Measurements from ENCODE around the gene GNG14.
"Not testable (repeated sequence)": the region's sequence is repeated elsewhere in the genome, so short reads cannot be mapped to it uniquely, and the experiment has no call there.

Gene GNG14

DNA sequence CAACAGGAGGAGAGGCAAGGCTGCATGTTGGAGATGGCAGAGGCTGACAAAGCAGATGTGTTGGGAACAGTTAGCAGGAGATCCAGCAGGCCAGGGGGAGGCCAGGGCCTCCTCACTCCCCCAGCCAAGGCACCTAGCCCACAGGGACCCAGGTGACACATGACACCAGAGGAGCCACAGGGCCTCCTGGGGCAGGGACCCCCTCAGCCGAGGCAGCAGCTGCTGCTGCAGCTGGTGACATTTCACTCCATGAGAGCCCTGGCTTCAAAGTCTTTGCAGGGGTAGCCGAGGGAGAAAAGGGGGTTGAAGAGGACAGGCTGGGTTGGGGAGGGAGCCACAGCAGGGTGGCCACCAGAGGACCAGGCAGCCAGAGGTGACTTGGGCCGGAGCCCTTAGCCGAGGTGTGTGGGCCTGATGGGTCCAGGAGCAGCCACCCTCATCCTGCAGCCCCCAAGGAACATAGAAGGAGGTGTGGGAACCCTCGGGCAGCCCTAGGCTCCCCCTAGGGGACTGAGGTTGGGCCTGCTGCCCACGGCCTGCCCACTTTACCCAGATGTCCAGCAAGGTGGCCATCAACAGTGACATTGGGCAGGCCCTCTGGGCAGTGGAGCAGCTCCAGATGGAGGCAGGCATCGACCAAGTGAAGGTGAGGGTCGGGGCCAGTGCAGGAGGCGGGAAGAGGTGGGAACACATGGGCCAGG lies at the start of gene GNG14:
Gene GNG14 (plus strand): TSS at position 503 of the 701 bp plus-strand sequence. CDS start 51 bp downstream, at position 554.
- H3K4me3 ChIP-seq (replicated peaks; ENCODE audit: low read depth, low read length), result no peak within 1 kb of the TSS
- TF ChIP-seq, protein P1, sequence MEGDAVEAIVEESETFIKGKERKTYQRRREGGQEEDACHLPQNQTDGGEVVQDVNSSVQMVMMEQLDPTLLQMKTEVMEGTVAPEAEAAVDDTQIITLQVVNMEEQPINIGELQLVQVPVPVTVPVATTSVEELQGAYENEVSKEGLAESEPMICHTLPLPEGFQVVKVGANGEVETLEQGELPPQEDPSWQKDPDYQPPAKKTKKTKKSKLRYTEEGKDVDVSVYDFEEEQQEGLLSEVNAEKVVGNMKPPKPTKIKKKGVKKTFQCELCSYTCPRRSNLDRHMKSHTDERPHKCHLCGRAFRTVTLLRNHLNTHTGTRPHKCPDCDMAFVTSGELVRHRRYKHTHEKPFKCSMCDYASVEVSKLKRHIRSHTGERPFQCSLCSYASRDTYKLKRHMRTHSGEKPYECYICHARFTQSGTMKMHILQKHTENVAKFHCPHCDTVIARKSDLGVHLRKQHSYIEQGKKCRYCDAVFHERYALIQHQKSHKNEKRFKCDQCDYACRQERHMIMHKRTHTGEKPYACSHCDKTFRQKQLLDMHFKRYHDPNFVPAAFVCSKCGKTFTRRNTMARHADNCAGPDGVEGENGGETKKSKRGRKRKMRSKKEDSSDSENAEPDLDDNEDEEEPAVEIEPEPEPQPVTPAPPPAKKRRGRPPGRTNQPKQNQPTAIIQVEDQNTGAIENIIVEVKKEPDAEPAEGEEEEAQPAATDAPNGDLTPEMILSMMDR (IDR thresholded peaks at IDR 0.05; ENCODE audit: low read length, missing control alignments), result no peak
- DNase-seq (ENCODE audit: low read depth), result no peak

DNA sequence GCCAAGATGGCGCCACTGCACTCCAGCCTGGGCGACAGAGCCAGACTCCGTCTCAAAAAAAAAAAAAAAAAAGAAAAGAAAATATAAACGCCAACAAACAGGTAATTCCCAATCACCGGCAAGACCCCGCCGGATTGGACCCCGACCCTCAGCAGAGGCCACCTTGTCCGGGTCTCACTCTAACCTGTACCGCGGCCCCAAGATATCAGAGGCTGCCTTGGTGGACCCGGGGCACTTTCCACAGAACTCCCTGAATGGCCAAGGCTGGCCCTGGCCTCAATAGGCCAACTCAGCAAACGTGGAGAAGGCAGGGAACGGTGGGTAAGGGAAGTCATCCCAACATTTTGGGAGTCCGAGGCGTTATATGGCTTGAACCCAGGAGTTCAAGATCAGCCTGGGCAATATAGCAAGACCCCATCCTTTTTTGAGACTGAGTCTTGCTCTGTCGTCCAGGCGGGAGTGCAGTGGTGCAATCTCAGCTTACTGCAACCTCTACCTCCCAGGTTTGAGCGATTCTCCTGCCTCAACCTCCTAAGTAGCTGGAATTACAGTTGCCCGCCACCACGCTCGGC lies 49.1 kb upstream of the GNG14 start:
- TF ChIP-seq, protein P1 (IDR thresholded peaks at IDR 0.05; ENCODE audit: low read length, missing control alignments), result no peak
- no peak overlapping the region for H3K4me3 ChIP-seq (replicated peaks; ENCODE audit: low read depth, low read length)
- DNase-seq (ENCODE audit: low read depth), result no peak

DNA sequence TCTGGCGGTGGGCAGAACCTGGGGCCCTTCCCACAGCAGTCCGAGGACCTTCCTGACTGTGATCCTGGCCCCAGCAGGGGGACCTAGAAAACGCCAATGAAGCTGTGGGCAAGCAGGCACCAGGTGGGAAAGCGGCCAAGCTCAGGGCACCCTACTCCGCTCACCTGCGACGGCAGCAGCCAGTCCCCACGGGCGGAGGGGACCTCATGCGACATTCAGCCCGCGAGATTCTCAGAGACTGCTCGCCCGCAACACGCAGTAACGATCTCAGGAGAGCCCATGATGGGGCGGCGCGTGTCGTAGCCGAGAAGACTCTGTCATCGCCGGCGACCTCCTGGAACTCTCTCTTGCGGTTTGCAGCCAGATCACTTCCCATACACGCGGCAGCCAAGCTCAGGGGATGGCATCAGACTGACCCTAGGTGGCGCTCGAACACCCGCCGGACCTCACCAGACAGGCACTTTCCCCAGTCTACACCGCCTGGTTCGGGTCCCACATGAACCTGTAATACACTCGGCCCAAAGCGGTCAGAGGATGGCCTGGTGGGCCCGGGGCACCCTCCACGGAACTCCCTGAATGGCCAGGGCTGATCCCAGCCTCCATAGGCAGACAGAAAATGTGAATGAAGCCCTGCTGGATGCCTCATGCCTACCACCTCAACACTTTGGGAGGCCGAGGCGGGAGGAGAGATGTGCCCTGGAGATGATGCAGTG lies 47.7 kb upstream of the GNG14 start:
- TF ChIP-seq, protein P1 (IDR thresholded peaks at IDR 0.05; ENCODE audit: low read length, missing control alignments), result peak; percentile 78
- DNase-seq (ENCODE audit: low read depth), result peak; percentile 82
- peak overlapping the region; percentile 11 for H3K4me3 ChIP-seq (replicated peaks; ENCODE audit: low read depth, low read length)

DNA sequence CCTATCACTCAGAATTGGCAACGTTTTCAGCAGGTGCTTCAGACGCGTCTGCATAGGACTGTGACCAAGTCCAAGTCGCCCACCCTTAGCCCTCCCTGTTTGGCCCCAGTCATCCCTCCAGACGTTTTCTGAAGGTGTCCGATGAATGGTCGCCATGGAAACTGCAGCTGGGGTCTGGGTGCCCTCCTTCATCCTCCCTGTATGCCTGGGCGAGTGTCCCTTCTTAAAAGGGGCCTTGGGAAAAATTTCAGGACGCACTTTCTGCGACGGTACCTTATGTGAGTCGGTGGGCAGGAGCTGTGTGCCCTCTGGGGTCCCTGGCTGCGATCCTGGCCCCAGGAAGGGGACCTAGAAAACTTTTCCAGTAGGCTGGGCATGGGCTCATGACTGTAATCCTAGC lies 46.3 kb upstream of the GNG14 start:
- DNase-seq (ENCODE audit: low read depth), result no peak
- TF ChIP-seq, protein P1 (IDR thresholded peaks at IDR 0.05; ENCODE audit: low read length, missing control alignments), result no peak
- no peak overlapping the region for H3K4me3 ChIP-seq (replicated peaks; ENCODE audit: low read depth, low read length)

DNA sequence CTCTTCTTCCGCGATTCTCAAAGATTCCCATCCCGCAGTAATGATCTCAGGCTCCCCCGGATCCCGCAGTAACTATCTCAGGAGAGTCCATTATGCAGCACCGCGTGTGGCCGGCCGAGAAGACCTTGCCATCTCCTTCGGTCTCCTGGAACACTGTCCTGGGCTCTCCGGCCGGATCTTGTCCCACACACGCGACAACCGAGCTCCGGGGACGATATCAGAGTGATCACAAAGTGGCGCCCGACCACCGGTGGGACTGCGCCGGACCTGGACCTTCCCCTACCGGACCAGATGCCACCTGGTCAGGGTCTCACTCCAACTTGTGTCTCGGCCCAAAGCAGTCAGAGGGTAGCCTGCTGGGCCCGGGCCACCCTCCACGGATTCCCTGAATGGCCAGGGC lies 45.3 kb upstream of the GNG14 start:
- no peak for DNase-seq (ENCODE audit: low read depth)
- no peak overlapping the region for H3K4me3 ChIP-seq (replicated peaks; ENCODE audit: low read depth, low read length)
- TF ChIP-seq, protein P1 (IDR thresholded peaks at IDR 0.05; ENCODE audit: low read length, missing control alignments), result no peak

DNA sequence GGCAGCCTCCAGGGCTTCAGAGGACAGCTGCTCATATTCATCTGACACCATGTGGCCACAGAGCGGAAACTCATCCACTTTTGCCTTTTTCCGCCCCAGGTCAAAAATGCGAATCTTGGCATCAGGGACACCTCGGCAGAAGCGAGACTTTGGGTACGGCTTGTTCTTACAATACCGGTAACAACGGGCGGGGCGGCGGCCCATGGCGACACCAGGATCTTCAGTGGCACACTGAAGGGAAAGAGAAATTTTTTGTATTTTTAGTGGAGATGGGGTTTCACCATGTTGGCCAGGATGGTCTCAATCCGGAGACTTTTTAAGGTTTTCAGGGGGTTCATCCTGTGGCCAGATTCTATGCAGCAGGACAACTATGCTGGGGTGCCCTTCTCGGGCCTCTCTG lies 44.1 kb upstream of the GNG14 start:
- DNase-seq (ENCODE audit: low read depth); H3K4me3 ChIP-seq (replicated peaks; ENCODE audit: low read depth, low read length): not testable (repeated sequence)

DNA sequence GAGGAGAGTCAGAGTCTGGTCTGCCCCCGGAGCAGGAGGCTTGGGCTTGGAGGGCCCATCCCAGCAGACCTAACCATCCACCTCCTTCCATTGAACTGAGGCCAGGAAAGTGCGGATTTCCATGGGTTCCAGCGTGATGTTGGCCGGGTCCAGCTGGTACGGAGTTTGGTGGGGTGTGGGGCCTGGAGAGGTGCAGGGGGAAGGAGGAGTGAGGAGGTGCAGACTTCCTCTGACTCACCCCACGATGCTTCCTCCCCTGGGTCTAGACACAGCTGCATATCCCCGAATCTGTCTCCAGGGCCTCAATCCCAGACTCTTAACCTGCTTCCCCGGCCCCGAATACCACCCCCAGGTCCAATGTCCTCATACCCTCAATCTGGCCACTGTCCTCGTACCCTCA lies 41.2 kb upstream of the GNG14 start:
- TF ChIP-seq, protein P1 (IDR thresholded peaks at IDR 0.05; ENCODE audit: low read length, missing control alignments), result no peak
- DNase-seq (ENCODE audit: low read depth), result no peak
- H3K4me3 ChIP-seq (replicated peaks; ENCODE audit: low read depth, low read length), result no peak overlapping the region

Data from fibroblast of pulmonary artery (primary cell).